HEK293 (cell line): ENCODE results near the gene DLX4.

ENCODE experiments used
- CTCF ChIA-PET: fragments of 350-600 bp; formaldehyde crosslinking; extraction: SDS; loops from one replicate; lab custom pipeline; 2021; ENCODE audit warnings: antibody characterized with exemption; lab: Yijun Ruan, JAX
- POLR2A ChIA-PET: fragments of 300-600 bp; formaldehyde crosslinking; extraction: SDS; loops from one replicate; lab custom pipeline; 2020; ENCODE audit warnings: antibody characterized with exemption, inconsistent platforms; lab: Yijun Ruan, JAX
- H3K27ac ChIP-seq: fragments of 200-500 bp; sonication (Bioruptor generic); 2 replicates; pipeline ENCODE4 v1.5.1; 2014; ENCODE audit warnings: low read depth, low read length, control low read depth, inconsistent platforms; ENCODE audit errors: extremely low read depth
- H3K36me3 ChIP-seq, 2 experiments: fragments of 200-500 bp in 1 of 2; sonication (Bioruptor generic) in 1 of 2; 1 replicate in 1 of 2; 2 replicates in 1 of 2; pipeline ENCODE4 v1.5.1; 2014 to 2017; ENCODE audit warnings: inconsistent platforms in 2 of 2, low read length in 2 of 2; ENCODE audit not compliant: control insufficient read depth in 2 of 2, insufficient read depth in 1 of 2
- H3K4me1 ChIP-seq: fragments of 200-500 bp; sonication (Bioruptor generic); 2 replicates; pipeline ENCODE4 v1.5.1; 2014; ENCODE audit warnings: mild to moderate bottlenecking, low read length, inconsistent platforms; ENCODE audit not compliant: control insufficient read depth, insufficient read depth
- H3K4me3 ChIP-seq: 2 replicates; pipeline ENCODE4 v1.5.1; 2011; ENCODE audit warnings: low read depth, mild to moderate bottlenecking, control low read depth, low read length, moderate library complexity
- H3K9me3 ChIP-seq: fragments of 200-500 bp; sonication (Bioruptor generic); 2 replicates; pipeline ENCODE4 v1.5.1; 2014; ENCODE audit warnings: low read depth, low read length, inconsistent platforms; ENCODE audit not compliant: control insufficient read depth, insufficient read depth
- KLF10 ChIP-seq: fragments of 450-650 bp; IDR thresholded peaks from 2 replicates; pipeline ENCODE4 v1.5.1; 2018; ENCODE audit warnings: missing biosample characterization, mild to moderate bottlenecking, missing genetic modification characterization
- SP7 ChIP-seq: fragments of 450-650 bp; formaldehyde crosslinking; IDR thresholded peaks from 2 replicates; pipeline ENCODE4 v1.5.1; 2016; ENCODE audit warnings: missing biosample characterization, missing genetic modification characterization
- ZBTB8A ChIP-seq: fragments of 450-650 bp; formaldehyde crosslinking; IDR thresholded peaks from 2 replicates; pipeline ENCODE4 v1.5.1; 2016; ENCODE audit warnings: missing biosample characterization, missing genetic modification characterization
- ZFHX2 ChIP-seq: fragments of 450-650 bp; formaldehyde crosslinking; conservative IDR thresholded peaks from 2 replicates; pipeline ENCODE4 v1.5.1; 2016; ENCODE audit warnings: missing biosample characterization, missing genetic modification characterization
- ZIC2 ChIP-seq: fragments of 450-650 bp; formaldehyde crosslinking; IDR thresholded peaks from 2 replicates; pipeline ENCODE4 v1.5.1; 2016; ENCODE audit warnings: missing biosample characterization, missing genetic modification characterization
- ZNF121 ChIP-seq: fragments of 450-650 bp; formaldehyde crosslinking; IDR thresholded peaks from 2 replicates; pipeline ENCODE4 v1.5.1; 2016; ENCODE audit warnings: missing biosample characterization, missing genetic modification characterization
- ZNF16 ChIP-seq: fragments of 450-650 bp; formaldehyde crosslinking; IDR thresholded peaks from 2 replicates; pipeline ENCODE4 v1.5.1; 2016; ENCODE audit warnings: low read depth, missing biosample characterization, missing genetic modification characterization
- ZNF266 ChIP-seq: fragments of 450-650 bp; formaldehyde crosslinking; IDR thresholded peaks from 2 replicates; pipeline ENCODE4 v1.5.1; 2016; ENCODE audit warnings: missing biosample characterization, missing genetic modification characterization, low read depth
- ZNF560 ChIP-seq: fragments of 450-650 bp; formaldehyde crosslinking; IDR thresholded peaks from 2 replicates; pipeline ENCODE4 v1.5.1; 2017; ENCODE audit warnings: missing biosample characterization, missing genetic modification characterization, borderline replicate concordance
- ZNF629 ChIP-seq: fragments of 450-650 bp; formaldehyde crosslinking; IDR thresholded peaks from 2 replicates; pipeline ENCODE4 v1.5.1; 2017; ENCODE audit warnings: missing biosample characterization, missing genetic modification characterization
- ZNF677 ChIP-seq: fragments of 450-650 bp; IDR thresholded peaks from 2 replicates; pipeline ENCODE4 v1.5.0; 2018; ENCODE audit warnings: missing biosample characterization, mild to moderate bottlenecking, missing genetic modification characterization, moderate library complexity
- ZNF747 ChIP-seq: fragments of 450-650 bp; formaldehyde crosslinking; IDR thresholded peaks from 2 replicates; pipeline ENCODE4 v1.5.1; 2016; ENCODE audit warnings: missing biosample characterization, missing genetic modification characterization
- TF ChIP-seq, protein P1 (sequence below): fragments of 450-650 bp; formaldehyde crosslinking; IDR thresholded peaks from 2 replicates; pipeline ENCODE4 v1.5.1; 2016; ENCODE audit warnings: missing biosample characterization, missing genetic modification characterization
- TF ChIP-seq, protein P2 (sequence below): fragments of 450-650 bp; formaldehyde crosslinking; IDR thresholded peaks from 2 replicates; pipeline ENCODE4 v1.5.1; 2016; ENCODE audit warnings: missing biosample characterization, missing genetic modification characterization, borderline replicate concordance
- TF ChIP-seq, protein P3 (sequence below): fragments of 450-650 bp; formaldehyde crosslinking; IDR thresholded peaks from 2 replicates; pipeline ENCODE4 v1.5.1; 2016; ENCODE audit warnings: missing biosample characterization, missing genetic modification characterization
- TF ChIP-seq, protein P4 (sequence below): fragments of 450-650 bp; formaldehyde crosslinking; IDR thresholded peaks from 2 replicates; pipeline ENCODE4 v1.5.1; 2016; ENCODE audit warnings: missing biosample characterization, missing genetic modification characterization
- TF ChIP-seq, protein P5 (sequence below): fragments of 450-650 bp; formaldehyde crosslinking; IDR thresholded peaks from 2 replicates; pipeline ENCODE4 v1.5.1; 2017; ENCODE audit warnings: missing biosample characterization, missing genetic modification characterization
- TF ChIP-seq, protein P6 (sequence below): fragments of 450-650 bp; formaldehyde crosslinking; IDR thresholded peaks from 2 replicates; pipeline ENCODE4 v1.5.1; 2016; ENCODE audit warnings: missing biosample characterization, missing genetic modification characterization

The DLX4 gene

DNA sequence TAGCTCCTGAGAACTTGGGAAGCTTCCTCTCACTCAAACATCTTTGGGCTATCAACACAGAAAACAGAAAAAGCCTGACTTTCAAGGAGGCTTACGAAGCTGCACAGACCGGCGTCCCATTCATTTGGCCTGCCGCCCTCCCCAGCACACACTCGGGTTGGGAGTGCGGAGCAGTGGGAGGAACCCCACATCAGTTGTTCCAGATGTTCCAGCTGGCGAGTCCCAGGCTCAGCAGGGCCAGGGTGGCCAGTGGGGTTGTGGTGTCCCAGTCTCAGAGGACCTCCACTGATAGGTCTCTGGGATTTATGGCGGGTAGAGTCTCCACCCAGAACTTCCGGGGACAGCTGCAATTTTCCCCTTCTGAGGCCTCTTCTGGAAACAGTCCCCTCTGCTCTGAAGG lies 43.1 kb upstream of the DLX4 start (continued):
- TF ChIP-seq, protein P1, sequence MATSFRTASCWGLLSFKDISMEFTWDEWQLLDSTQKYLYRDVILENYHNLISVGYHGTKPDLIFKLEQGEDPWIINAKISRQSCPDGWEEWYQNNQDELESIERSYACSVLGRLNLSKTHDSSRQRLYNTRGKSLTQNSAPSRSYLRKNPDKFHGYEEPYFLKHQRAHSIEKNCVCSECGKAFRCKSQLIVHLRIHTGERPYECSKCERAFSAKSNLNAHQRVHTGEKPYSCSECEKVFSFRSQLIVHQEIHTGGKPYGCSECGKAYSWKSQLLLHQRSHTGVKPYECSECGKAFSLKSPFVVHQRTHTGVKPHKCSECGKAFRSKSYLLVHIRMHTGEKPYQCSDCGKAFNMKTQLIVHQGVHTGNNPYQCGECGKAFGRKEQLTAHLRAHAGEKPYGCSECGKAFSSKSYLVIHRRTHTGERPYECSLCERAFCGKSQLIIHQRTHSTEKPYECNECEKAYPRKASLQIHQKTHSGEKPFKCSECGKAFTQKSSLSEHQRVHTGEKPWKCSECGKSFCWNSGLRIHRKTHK (tag by site-specific recombination): no peak
- TF ChIP-seq, protein P2, sequence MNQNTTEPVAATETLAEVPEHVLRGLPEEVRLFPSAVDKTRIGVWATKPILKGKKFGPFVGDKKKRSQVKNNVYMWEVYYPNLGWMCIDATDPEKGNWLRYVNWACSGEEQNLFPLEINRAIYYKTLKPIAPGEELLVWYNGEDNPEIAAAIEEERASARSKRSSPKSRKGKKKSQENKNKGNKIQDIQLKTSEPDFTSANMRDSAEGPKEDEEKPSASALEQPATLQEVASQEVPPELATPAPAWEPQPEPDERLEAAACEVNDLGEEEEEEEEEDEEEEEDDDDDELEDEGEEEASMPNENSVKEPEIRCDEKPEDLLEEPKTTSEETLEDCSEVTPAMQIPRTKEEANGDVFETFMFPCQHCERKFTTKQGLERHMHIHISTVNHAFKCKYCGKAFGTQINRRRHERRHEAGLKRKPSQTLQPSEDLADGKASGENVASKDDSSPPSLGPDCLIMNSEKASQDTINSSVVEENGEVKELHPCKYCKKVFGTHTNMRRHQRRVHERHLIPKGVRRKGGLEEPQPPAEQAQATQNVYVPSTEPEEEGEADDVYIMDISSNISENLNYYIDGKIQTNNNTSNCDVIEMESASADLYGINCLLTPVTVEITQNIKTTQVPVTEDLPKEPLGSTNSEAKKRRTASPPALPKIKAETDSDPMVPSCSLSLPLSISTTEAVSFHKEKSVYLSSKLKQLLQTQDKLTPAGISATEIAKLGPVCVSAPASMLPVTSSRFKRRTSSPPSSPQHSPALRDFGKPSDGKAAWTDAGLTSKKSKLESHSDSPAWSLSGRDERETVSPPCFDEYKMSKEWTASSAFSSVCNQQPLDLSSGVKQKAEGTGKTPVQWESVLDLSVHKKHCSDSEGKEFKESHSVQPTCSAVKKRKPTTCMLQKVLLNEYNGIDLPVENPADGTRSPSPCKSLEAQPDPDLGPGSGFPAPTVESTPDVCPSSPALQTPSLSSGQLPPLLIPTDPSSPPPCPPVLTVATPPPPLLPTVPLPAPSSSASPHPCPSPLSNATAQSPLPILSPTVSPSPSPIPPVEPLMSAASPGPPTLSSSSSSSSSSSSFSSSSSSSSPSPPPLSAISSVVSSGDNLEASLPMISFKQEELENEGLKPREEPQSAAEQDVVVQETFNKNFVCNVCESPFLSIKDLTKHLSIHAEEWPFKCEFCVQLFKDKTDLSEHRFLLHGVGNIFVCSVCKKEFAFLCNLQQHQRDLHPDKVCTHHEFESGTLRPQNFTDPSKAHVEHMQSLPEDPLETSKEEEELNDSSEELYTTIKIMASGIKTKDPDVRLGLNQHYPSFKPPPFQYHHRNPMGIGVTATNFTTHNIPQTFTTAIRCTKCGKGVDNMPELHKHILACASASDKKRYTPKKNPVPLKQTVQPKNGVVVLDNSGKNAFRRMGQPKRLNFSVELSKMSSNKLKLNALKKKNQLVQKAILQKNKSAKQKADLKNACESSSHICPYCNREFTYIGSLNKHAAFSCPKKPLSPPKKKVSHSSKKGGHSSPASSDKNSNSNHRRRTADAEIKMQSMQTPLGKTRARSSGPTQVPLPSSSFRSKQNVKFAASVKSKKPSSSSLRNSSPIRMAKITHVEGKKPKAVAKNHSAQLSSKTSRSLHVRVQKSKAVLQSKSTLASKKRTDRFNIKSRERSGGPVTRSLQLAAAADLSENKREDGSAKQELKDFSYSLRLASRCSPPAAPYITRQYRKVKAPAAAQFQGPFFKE: no peak
- TF ChIP-seq SP7 (tag by site-specific recombination) (no peak), ZNF629 (tag by site-specific recombination) (no peak), ZIC2 (tag by site-specific recombination) (no peak), ZNF121 (tag by site-specific recombination) (no peak)
- TF ChIP-seq, protein P3, sequence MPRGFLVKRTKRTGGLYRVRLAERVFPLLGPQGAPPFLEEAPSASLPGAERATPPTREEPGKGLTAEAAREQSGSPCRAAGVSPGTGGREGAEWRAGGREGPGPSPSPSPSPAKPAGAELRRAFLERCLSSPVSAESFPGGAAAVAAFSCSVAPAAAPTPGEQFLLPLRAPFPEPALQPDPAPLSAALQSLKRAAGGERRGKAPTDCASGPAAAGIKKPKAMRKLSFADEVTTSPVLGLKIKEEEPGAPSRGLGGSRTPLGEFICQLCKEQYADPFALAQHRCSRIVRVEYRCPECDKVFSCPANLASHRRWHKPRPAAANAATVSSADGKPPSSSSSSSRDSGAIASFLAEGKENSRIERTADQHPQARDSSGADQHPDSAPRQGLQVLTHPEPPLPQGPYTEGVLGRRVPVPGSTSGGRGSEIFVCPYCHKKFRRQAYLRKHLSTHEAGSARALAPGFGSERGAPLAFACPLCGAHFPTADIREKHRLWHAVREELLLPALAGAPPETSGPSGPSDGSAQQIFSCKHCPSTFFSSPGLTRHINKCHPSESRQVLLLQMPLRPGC (tag by site-specific recombination): no peak
- TF ChIP-seq, protein P4, sequence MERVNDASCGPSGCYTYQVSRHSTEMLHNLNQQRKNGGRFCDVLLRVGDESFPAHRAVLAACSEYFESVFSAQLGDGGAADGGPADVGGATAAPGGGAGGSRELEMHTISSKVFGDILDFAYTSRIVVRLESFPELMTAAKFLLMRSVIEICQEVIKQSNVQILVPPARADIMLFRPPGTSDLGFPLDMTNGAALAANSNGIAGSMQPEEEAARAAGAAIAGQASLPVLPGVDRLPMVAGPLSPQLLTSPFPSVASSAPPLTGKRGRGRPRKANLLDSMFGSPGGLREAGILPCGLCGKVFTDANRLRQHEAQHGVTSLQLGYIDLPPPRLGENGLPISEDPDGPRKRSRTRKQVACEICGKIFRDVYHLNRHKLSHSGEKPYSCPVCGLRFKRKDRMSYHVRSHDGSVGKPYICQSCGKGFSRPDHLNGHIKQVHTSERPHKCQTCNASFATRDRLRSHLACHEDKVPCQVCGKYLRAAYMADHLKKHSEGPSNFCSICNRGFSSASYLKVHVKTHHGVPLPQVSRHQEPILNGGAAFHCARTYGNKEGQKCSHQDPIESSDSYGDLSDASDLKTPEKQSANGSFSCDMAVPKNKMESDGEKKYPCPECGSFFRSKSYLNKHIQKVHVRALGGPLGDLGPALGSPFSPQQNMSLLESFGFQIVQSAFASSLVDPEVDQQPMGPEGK (tag by site-specific recombination): no peak
- TF ChIP-seq, all 188 proteins: peak for 0

DNA sequence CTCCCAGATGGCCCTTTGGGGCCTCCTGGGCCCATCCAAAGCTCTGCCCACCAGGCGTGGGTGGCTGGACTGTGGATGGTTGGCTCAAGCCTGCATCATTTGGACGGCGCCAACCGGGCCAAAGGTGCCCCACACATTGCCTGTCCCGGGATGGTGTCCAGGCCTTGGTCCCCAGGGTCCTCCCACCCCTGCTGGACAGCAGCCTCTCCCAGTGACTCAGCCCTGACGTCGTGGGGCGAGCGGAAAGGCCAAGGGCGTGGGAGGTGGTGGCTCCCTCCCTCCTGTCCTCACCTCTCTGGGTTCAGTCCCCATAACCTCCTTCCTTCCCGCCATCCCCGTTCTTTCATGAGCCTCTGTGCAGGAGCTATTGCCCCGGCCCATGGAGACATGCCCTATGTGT lies 42.1 kb upstream of the DLX4 start:
- Histone ChIP-seq H3K4me1 (no peaks in the 10 kb centered on the region), H3K27ac (no peak overlapping the region), H3K9me3 (no peaks in the 10 kb centered on the region), H3K36me3 (no peaks in the 10 kb centered on the region), H3K4me3 (no peak overlapping the region)
- POLR2A ChIA-PET: interaction anchor here (1.0 kb wide), 1 partner anchor 10 kb away, joined by 3 read pairs; no protein-coding TSS in a partner anchor
- CTCF ChIA-PET: interaction anchor here (0.9 to 4.2 kb wide), 6 partner anchors 11 to 71 kb away, joined by 3 to 28 read pairs (median 4); no protein-coding TSS in a partner anchor
- TF ChIP-seq ZFHX2 (tag by site-specific recombination) (0 out of 2 replicates have a peak, but pooled peaks have one; percentile 27), ZNF560 (tag by site-specific recombination) (no peak), ZNF677 (tag by site-specific recombination) (no peak), ZNF266 (tag by site-specific recombination) (no peak), ZBTB8A (no peak), ZNF629 (tag by site-specific recombination) (0 out of 2 replicates have a peak, but pooled peaks have one; percentile 44), ZNF747 (tag by site-specific recombination) (no peak), KLF10 (tag by site-specific recombination) (no peak), ZNF16 (tag by site-specific recombination) (no peak)
- TF ChIP-seq, protein P5, sequence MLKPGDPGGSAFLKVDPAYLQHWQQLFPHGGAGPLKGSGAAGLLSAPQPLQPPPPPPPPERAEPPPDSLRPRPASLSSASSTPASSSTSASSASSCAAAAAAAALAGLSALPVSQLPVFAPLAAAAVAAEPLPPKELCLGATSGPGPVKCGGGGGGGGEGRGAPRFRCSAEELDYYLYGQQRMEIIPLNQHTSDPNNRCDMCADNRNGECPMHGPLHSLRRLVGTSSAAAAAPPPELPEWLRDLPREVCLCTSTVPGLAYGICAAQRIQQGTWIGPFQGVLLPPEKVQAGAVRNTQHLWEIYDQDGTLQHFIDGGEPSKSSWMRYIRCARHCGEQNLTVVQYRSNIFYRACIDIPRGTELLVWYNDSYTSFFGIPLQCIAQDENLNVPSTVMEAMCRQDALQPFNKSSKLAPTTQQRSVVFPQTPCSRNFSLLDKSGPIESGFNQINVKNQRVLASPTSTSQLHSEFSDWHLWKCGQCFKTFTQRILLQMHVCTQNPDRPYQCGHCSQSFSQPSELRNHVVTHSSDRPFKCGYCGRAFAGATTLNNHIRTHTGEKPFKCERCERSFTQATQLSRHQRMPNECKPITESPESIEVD (tag by site-specific recombination): no peak
- TF ChIP-seq, protein P6, sequence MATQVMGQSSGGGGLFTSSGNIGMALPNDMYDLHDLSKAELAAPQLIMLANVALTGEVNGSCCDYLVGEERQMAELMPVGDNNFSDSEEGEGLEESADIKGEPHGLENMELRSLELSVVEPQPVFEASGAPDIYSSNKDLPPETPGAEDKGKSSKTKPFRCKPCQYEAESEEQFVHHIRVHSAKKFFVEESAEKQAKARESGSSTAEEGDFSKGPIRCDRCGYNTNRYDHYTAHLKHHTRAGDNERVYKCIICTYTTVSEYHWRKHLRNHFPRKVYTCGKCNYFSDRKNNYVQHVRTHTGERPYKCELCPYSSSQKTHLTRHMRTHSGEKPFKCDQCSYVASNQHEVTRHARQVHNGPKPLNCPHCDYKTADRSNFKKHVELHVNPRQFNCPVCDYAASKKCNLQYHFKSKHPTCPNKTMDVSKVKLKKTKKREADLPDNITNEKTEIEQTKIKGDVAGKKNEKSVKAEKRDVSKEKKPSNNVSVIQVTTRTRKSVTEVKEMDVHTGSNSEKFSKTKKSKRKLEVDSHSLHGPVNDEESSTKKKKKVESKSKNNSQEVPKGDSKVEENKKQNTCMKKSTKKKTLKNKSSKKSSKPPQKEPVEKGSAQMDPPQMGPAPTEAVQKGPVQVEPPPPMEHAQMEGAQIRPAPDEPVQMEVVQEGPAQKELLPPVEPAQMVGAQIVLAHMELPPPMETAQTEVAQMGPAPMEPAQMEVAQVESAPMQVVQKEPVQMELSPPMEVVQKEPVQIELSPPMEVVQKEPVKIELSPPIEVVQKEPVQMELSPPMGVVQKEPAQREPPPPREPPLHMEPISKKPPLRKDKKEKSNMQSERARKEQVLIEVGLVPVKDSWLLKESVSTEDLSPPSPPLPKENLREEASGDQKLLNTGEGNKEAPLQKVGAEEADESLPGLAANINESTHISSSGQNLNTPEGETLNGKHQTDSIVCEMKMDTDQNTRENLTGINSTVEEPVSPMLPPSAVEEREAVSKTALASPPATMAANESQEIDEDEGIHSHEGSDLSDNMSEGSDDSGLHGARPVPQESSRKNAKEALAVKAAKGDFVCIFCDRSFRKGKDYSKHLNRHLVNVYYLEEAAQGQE (tag by site-specific recombination): peak; percentile 79
